GM18858 (cell line): ENCODE results near the gene NCOA3.

Experiments used
- ATAC-seq: cut with Tn5 transposase; IDR thresholded peaks from one replicate; pipeline ENCODE4 v1.9.1; 2021; ENCODE audit not compliant: unreplicated experiment

The NCOA3 gene

GRCh38 chr20:47676219-47676721 lies 174.6 kb downstream of the NCOA3 start:
- no peak for ATAC-seq

- no peak for ATAC-seq
Measured at GRCh38 chr20:47676912-47677634, 175.4 kb downstream of the NCOA3 start.

DNA sequence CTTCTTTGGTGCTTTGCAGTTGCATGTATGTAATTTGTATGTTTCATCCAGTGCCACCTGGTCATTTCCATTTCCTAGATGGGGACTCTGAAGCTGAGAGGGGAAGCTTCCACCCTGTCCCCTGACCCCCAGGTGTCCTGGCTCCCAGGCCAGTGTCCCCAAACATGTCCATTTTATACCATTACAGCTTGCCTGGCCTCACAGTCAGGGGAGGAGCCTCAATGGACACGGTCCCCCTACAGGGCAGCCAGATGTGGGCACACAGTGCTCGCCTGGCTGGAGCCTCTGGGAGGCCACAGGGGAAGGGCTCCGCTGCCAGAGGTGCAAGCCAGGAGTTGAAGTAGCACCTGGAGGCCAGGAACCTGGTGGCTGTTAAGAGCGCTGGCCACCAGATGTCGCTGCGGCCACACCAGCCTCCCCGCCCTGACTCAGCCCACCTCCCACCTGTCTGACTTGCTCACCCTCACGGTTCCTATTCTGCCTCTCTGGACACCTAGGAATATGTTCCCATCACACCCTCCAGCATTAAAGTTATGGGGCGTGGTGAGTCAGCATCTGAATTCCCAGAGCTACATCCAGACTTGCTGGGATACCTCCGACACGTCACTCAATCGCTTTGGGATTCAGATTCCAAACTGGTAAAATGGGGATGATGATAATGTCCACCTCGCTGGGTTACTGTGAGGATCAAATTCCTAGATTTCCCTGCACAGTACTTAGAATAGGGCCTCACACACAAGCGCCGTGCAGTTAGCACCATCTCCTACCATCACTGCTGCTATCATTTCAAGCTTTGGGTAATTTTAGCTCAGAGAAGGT lies 176.2 kb downstream of the NCOA3 start:
- no peak for ATAC-seq

DNA sequence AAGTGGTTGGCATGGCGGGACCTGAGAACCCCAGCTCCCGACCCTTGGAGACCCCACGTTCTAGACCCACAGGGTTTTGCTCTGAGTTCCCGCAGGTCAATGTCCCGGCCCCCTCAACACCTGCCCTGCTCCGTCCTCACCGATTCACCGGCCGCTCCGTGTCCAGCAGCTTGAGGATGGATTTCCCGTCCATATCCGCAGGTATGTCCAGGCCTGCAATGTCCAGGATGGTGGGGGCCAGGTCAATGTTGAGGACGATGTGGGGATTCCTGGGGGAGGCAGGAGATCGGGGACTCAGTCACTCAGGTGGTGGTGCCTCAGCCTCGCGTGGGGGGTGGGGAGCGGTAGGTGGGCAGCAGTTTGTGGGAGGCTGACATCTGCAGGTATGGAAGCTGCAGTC lies 176.8 kb downstream of the NCOA3 start:
- ATAC-seq: no peak

- no peak for ATAC-seq
Measured at GRCh38 chr20:47679462-47679861, 177.8 kb downstream of the NCOA3 start.

GRCh38 chr20:47680804-47681529 lies 179.3 kb downstream of the NCOA3 start:
- no peak for ATAC-seq

DNA sequence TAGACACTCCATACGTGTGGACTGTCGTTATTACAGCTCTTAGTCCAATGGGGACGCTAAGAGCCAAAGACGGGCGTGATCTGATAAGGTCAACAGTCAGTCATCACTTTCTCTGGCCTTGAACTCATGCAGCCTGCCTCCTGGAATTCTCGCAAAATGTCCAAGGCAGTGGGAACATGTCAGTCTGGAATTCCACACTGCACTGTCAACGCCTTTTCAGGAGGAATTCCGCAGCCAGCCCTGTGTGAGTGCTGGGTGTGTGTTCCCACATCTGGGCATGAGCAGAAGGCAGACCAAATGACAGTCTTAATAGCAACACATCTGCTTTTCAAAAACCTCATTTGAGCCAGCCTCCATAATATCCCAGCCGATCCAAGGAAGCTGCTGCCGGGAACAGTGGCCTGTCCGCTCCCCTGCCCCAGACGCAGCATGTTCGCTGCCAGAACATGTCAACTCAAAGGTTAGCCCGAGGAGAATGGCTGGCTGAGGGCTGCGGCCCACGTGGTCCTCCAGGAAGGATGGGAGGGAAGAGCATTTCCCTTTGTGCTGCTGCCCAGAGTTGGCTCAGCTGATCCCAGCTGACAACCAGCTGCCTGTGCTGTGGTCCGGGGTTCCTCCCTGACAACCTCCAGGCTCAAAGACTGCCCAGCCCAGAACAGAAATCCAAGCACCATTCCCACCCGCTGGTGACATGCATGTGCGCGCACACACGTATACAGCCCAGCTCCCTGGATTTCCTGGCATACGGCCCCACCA lies 180.5 kb downstream of the NCOA3 start:
- ATAC-seq: no peak

- ATAC-seq: no peak
Measured at GRCh38 chr20:47682916-47683315, 181.2 kb downstream of the NCOA3 start.

DNA sequence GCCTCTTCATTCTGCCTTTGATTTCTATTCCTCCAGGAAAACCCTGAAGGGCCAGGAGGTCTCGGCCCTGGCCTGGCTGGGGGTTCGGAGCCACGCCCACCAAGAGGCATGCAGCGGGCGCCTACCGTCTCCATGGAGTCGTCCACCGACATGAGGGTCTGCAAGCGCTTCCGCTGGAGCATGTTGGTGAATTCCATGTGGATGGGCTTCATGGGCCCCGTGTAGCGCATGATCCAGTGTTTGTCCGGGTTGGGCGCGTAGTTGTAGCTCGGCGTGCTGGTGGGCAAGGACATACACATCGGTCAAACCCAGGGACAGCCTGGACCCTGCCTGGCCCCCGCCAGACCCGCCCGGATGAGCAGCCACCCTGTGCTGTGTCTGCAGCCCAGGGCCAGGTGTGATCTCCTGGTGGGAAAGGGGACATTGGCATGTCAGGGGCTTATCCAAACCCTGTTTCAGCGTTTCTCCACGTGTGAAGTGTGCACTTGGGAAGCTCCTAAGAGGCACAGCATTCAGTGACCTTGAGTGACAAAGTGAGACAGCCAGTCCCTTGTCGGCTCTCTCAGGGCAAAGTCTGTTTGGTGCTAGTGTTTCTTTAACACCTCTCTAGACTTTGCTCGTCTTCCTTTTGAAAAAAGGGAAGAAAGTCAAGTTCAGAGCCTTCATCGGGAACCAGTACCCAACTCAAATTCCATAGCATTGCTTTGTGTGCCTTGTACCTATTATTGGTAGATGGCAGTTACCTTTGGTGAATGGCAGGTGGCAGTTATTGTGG lies 182.8 kb downstream of the NCOA3 start:
- ATAC-seq: no peak

- no peak for ATAC-seq
Measured at GRCh38 chr20:47686545-47686944, 184.9 kb downstream of the NCOA3 start.

DNA sequence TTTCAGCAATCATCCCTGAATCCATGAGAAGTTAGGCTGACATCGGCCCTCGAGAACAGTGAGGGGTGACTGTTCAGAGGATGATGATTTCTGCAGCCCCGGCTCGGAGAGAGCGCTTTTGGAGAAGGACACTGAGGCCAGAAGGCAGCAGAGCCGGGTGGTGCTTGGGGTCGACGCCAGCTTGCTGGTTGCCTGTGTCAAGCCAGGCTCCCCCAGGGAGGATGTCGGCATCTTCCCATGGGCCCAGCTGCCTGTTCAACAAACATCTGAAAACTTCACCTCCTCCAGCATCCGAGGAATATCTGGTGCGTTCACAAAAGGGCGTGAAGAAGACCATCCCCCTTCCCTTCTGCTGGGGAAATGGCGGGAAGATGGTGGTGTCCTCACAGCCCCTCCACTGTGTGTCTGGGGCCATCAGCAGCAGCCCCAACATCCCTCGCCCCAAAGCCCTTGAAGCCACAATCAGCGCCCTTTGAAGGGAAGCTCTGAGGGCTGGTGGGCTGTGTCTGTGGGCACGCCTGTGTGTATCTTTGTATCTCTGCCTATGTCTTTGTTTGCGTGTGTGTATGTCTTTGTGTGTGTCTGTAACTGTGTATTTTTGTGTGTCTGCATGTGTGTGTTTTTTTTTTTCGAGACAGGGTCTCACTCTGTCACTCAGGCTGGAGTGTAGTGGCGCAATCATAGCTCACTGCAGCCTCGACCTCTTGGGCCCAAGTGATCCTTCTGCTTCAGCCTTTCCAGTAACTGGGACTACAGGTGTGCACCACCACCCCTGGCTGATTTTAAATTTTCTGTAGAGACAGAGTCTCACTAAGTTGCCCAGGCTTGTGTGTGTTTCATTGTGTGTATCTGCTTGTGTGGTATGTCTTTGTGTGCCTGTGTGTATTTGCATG lies 185.7 kb downstream of the NCOA3 start:
- no peak for ATAC-seq

GRCh38 chr20:47688385-47689381 lies 187.0 kb downstream of the NCOA3 start:
- no peak for ATAC-seq

GRCh38 chr20:47689731-47690130 lies 188.0 kb downstream of the NCOA3 start:
- ATAC-seq: no peak

DNA sequence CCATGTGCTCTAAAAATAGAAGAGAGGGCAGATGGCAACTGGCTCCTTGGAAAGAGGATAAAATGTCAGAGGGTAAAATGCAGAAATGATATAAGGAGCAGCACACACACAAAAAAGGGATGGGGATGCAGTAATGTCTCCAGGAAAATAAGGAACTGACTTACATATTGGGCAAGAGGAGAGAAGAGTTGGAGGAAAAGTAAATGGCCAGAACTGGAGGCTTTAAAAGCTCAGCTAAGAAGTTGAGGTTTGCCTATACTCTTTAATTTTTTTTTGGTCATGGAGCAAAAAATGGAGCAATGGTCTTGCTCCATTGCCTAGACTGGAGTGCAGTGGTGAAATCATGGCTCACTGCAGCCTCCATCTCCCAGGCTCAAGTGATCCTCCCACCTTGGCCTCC lies 189.9 kb downstream of the NCOA3 start:
- ATAC-seq: no peak

GRCh38 chr20:47694021-47694818 lies 192.5 kb downstream of the NCOA3 start:
- ATAC-seq: no peak

GRCh38 chr20:47696856-47697255 lies 195.2 kb downstream of the NCOA3 start:
- no peak for ATAC-seq

- ATAC-seq: no peak
Measured at GRCh38 chr20:47698142-47698541, 196.5 kb downstream of the NCOA3 start.
